Measurements from ENCODE around the gene STARD5. TPM values are rescaled to one million over a fixed set of nuclear protein-coding genes. Genes with fewer than 3 reads are reported as not detected.
"Not testable (repeated sequence)": the region's sequence is repeated elsewhere in the genome, so short reads cannot be mapped to it uniquely, and the experiment has no call there.

STARD5 gene
- total RNA-seq, 1 donor from 2014 or later = 5.2 TPM

DNA sequence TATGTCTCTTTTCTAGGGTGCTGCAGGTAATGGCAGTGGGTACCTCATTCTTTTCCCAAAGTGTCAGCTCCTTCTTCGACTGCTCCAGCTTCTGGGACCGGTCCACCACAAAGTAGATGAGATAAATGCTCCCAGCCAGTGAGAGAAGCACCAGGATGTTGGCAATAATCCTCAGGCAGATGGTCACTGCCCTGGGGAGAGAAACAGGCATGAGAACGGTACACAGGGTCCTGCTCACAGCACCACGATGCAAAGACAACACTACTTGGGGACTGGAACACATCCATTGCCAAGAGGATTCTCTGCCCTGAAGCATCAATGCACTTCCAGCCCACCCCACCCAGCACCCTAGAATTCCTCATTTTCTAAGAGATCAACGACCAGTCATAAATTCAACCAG, 27.7 kb upstream of the STARD5 start:
- H3K36me3 ChIP-seq = no peaks in the 10 kb centered on the region
- no peaks in the 10 kb centered on the region for H3K27me3 ChIP-seq (ENCODE audit: low read depth)
- H3K4me3 ChIP-seq = no peak overlapping the region
- no peaks in the 10 kb centered on the region for H3K9me3 ChIP-seq
- intact Hi-C loops (cut with DNase I) = no loop called here
- TF ChIP-seq, protein P1, sequence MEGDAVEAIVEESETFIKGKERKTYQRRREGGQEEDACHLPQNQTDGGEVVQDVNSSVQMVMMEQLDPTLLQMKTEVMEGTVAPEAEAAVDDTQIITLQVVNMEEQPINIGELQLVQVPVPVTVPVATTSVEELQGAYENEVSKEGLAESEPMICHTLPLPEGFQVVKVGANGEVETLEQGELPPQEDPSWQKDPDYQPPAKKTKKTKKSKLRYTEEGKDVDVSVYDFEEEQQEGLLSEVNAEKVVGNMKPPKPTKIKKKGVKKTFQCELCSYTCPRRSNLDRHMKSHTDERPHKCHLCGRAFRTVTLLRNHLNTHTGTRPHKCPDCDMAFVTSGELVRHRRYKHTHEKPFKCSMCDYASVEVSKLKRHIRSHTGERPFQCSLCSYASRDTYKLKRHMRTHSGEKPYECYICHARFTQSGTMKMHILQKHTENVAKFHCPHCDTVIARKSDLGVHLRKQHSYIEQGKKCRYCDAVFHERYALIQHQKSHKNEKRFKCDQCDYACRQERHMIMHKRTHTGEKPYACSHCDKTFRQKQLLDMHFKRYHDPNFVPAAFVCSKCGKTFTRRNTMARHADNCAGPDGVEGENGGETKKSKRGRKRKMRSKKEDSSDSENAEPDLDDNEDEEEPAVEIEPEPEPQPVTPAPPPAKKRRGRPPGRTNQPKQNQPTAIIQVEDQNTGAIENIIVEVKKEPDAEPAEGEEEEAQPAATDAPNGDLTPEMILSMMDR (IDR thresholded peaks at IDR 0.05) = no peak
- no peak for ATAC-seq
- DNase-seq = no peak
- no peak overlapping the region for H3K27ac ChIP-seq
- H3K4me1 ChIP-seq = no peaks in the 10 kb centered on the region

DNA sequence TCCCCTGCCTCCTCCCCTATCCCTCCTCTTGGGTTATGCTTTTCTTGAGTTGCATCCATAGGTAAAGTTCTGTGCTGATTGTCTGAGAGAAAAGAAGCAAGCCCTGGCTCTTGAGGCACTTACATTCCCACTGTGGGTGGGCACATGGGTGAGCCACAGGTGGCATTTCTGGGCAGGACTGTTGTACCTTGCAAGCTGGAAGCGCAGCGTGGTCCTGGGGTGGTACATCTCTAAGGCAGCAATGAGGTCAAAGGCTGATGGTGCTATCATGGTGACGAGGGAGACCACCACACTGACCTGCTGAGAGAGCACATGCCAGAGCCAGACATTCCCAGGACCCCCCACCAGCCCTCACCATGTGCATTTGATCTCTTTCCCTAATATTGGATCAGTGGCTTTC, 25.3 kb upstream of the STARD5 start:
- Histone ChIP-seq H3K36me3 (no peaks in the 10 kb centered on the region), H3K27ac (no peak overlapping the region), H3K9me3 (no peaks in the 10 kb centered on the region), H3K4me1 (no peaks in the 10 kb centered on the region), H3K4me3 (no peak overlapping the region), H3K27me3 (ENCODE audit: low read depth) (no peaks in the 10 kb centered on the region)
- DNase-seq (no peak), ATAC-seq (no peak)
- TF ChIP-seq, protein P1 (IDR thresholded peaks at IDR 0.05) = no peak
- intact Hi-C loops (cut with DNase I) = no loop called here

DNA sequence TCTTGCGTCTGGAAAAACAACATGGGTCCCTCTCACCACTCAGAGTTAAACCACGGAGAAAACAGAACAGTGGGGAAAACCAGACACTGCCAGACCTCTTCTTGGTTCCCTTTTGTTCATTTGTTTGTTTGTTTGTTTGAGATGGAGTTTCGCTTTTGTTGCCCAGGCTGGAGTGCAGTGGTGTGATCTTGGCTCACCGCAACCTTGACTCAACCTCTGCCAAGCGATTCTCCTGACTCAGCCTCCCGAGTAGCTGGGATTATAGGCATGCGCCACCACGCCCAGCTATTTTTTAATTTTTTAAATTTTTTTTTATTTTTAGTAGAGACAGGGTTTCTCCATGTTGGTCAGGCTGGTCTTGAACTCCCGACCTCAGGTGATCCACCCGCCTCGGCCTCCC, 24.8 kb upstream of the STARD5 start:
- intact Hi-C loops (cut with DNase I) = not testable (repeated sequence)

DNA sequence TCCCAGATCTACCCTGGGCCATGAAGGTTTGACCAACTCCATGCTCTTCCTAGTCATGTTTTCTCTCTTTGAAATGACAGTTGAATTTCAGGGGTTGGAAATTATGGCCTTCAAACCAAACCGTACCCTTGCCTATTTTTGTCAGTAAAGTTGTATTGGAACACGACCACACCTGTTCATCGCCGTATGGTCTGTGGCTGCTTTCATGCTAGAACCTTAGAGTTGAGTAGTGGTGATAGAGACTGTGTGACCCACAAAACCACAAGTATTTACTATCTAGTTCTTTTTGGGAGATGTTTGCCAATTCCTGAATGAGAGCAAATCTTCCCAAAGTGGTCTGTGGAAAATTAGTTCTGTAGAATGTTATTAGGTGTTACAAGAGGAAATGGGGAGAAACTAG, 24.0 kb upstream of the STARD5 start:
- H3K27ac ChIP-seq = no peak overlapping the region
- no peaks in the 10 kb centered on the region for H3K27me3 ChIP-seq (ENCODE audit: low read depth)
- ATAC-seq (no peak), DNase-seq (no peak)
- no peaks in the 10 kb centered on the region for H3K9me3 ChIP-seq
- intact Hi-C loops (cut with DNase I) = no loop called here
- H3K4me1 ChIP-seq = no peaks in the 10 kb centered on the region
- H3K36me3 ChIP-seq = no peaks in the 10 kb centered on the region
- H3K4me3 ChIP-seq = no peak overlapping the region
- TF ChIP-seq, protein P1 (IDR thresholded peaks at IDR 0.05) = no peak

More for the DNA sequence above, 24.8 kb upstream of the STARD5 start:
- not testable (repeated sequence) for H3K36me3 ChIP-seq; H3K4me1 ChIP-seq; H3K27me3 ChIP-seq (ENCODE audit: low read depth); H3K9me3 ChIP-seq; H3K4me3 ChIP-seq; ATAC-seq; H3K27ac ChIP-seq; DNase-seq

DNA sequence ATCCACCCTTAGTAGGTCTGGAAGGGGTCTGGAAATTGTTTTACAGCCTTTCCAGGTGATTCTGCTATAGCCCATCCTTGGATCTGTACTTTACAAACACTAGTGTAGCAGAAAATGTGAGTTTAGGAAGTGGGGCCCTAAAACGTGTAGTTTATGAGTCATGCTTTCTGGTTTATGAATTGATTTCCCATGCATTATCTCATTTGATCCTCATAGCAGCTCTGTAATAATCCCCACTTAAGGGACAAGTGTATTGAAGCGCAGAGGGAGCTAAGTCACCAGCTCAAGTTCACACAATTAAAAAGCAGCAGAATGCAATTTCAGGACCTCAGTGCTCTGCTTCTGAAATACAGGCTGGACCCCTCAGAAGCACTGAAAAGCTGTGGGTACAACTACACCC, 22.7 kb upstream of the STARD5 start:
- ATAC-seq (no peak), DNase-seq (no peak)
- Histone ChIP-seq H3K4me1 (no peaks in the 10 kb centered on the region), H3K9me3 (no peaks in the 10 kb centered on the region), H3K27me3 (ENCODE audit: low read depth) (no peaks in the 10 kb centered on the region), H3K36me3 (no peaks in the 10 kb centered on the region), H3K4me3 (no peak overlapping the region), H3K27ac (no peak overlapping the region)
- intact Hi-C loops (cut with DNase I) = no loop called here
- TF ChIP-seq, protein P1 (IDR thresholded peaks at IDR 0.05) = no peak

DNA sequence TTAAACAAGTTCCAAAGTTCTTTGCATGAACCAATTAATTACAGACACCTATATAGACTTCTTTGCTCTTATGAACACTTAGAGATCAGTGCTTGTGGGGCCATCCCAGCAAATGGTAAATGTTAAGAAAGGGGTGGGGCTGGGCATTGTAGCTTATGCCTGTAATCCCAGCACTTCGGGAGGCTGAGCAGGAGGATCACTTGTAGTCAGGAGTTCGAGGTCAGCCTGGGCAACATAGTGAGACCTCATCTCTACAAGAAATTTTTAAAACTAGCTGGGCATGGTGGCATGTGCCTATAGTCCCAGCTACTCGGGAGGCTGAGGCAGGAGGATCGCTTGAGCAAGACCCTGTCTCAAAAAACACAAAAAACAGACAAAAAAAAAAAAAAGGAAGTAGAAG, 19.4 kb upstream of the STARD5 start:
- H3K27ac ChIP-seq = no peak overlapping the region
- H3K27me3 ChIP-seq (ENCODE audit: low read depth) = no peaks in the 10 kb centered on the region
- TF ChIP-seq, protein P1 (IDR thresholded peaks at IDR 0.05) = no peak
- H3K4me1 ChIP-seq = peaks cover 3% of the 10 kb centered on the region
- intact Hi-C loops (cut with DNase I) = no loop called here
- no peak overlapping the region for H3K4me3 ChIP-seq
- DNase-seq = no peak
- no peaks in the 10 kb centered on the region for H3K9me3 ChIP-seq
- ATAC-seq = no peak
- H3K36me3 ChIP-seq = no peaks in the 10 kb centered on the region
